HG02870 (cell line): ENCODE data around the gene ATP6V1D.
"Not testable (repeated sequence)": the region's sequence is repeated elsewhere in the genome, so short reads cannot be mapped to it uniquely, and the experiment has no call there.

Experiments
- ATAC-seq: cut with Tn5 transposase; IDR thresholded peaks from one replicate; pipeline ENCODE4 v1.9.1; 2021; ENCODE audit warnings: mild to moderate bottlenecking, moderate library complexity; ENCODE audit not compliant: unreplicated experiment

ATP6V1D gene

GRCh38 chr14:67359775-67360469 is at the start of gene ATP6V1D, which contains the start of gene EIF2S1:
ATP6V1D (minus strand) TSS chr14:67359804; CDS start chr14:67359698, 106 bp downstream.
EIF2S1 (plus strand) TSS chr14:67360328; CDS start chr14:67364768, 4,440 bp downstream.
- peak; percentile 83 for ATAC-seq

DNA sequence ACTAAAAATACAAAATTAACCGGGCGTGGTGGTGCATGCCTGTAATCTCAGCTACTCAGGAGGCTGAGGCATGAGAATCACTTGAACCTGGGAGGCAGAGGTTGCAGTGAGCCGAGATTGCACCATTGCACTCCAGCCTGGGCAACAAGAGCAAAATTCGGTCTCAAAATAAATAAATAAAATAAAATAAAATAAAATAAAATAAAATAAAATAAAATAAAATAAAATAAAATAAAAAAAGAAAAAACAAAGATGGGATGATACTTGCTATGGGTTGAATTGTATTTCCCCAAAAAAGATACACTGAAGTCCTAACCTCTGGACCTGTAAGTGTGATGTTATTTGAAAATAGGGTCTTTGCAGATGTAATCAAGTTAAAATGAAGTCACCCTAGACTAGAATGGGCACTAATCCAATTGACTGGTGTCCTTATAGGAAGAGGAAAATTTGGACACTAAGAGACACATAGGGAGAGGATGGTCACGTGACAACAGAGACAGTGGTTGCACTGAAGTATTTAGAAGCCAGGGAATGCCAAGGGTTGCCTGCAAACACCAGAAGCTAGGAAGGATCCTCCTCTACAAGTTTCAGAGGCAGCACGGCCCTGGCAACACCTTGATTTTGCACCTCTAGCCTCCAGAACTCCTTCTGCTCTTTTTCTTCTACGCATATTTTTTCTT is 48.7 kb upstream of the ATP6V1D start:
- not testable (repeated sequence) for ATAC-seq

- ATAC-seq: no peak
These were observed 46.2 kb upstream of the ATP6V1D start for GRCh38 chr14:67405771-67406170.

- no peak for ATAC-seq
These were observed 40.8 kb upstream of the ATP6V1D start for GRCh38 chr14:67400434-67400833.

- no peak for ATAC-seq
These were observed 37.9 kb upstream of the ATP6V1D start for GRCh38 chr14:67397536-67397935.

- ATAC-seq: no peak
These were observed 36.9 kb upstream of the ATP6V1D start for GRCh38 chr14:67396381-67396970.

- ATAC-seq: no peak
These were observed 36.2 kb upstream of the ATP6V1D start for GRCh38 chr14:67395876-67396189.

GRCh38 chr14:67395086-67395875 is 35.7 kb upstream of the ATP6V1D start:
- no peak for ATAC-seq

DNA sequence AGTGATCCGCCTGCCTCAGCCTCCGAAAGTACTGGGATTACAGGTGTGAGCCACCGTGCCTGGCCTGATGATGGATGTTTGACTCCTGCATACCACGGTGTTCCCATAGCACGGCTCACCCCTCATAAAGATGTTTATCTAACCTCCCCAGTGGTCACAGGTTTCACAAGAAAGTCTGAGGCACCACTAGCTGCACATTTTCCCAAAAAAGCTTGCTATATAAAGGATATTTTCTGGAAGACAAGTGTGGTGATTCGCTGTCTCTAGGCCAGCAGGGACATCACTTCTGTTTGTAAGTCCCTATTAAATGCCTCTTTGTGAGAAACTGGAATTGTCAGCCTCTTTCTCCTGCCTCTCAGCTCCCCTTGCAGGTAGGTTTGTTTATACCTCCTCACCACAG is 34.1 kb upstream of the ATP6V1D start:
- no peak for ATAC-seq

DNA sequence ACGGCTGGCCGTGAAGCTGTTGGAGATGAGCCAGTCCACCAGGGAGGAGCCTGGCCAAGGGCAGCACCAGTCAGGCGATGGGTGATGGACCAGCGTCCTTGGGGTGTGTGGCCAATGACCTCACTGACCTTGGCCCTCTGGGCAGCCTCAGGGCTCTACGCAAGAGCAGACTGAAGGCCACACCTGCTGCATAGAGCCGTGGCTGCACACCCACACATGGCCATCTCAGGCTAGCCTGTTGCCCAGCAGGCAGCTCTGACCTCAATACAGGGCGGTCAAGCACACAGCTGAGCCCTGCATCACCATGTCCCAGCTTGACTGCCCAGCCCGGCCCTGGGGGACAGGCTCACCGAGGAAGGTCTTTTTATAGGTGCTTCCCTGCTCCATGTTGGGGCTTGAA is 33.2 kb upstream of the ATP6V1D start:
- no peak for ATAC-seq

DNA sequence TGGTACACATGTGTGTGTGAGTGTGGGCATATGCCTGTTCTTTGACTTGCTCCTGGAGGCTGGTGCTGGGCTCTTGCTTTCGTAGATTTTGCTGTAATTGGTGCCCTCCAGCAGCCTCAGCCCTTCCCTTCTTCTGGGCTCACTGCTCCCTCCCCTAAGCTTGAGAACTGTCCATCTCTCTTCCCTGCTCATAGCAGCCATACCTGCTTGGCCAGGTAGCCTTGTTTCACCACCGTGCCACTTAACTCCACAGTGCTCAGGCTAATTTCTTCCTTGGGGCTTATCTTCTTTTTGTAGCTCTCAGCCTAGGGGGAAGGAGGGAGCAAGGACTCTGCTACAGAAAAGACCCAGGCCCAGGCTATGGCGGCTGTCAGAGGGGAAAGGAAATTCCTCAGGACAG is 32.5 kb upstream of the ATP6V1D start:
- ATAC-seq: no peak

DNA sequence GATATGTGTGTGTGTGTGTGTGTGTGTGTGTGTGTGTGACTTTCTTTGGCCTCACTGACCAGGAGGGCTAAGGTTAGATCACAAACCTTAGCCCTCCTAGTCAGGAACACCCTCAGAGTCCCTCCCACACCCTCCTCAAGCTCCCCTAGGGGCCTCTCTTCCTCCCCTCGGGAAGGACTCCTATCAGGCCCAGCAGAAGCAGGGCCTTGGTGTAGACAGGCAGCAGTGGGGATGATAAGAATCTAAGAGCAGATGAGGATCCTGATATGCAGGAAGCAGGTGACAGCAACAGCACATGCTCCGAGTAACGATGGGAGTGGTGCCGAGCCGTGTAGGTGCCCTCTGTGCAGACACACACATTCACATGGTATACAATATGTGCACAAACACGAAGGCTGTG is 31.7 kb upstream of the ATP6V1D start:
- no peak for ATAC-seq

DNA sequence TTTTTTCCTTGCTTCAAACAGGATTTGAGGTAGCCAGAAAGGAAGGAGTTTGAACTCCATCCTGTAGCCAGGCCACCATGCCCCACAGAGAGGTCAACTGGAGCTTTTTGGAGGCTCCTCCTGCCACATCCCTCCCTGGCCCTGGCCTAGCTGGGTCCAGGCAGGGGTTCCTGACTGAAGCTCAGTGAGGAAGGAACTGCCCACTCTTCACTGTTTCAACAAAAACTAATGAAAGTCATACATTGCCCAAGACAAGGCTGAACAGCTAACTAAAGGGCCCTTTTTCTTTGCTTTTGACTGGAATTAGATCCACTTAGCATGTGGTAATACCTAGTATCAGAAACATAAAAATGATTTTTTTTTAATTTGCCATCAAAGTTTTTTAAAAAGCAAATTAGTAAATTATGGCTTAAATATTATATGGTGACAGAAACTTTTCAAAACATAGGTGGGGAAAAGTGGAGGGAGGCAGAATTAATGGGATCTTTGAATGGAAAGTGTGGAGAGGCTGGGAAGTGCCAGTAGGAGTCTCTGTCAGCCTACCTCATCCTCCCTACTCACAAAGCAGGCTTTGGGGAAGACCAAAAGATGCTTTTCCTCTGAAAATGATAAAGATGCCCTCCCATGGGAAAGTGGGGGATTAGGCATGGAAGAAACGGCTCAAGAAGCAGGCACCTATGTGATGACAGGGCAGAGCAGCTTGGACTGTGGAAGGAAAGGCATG is 30.4 kb upstream of the ATP6V1D start:
- no peak for ATAC-seq

- no peak for ATAC-seq
These were observed 29.7 kb upstream of the ATP6V1D start for GRCh38 chr14:67389275-67389674.

GRCh38 chr14:67387195-67387594 is 27.6 kb upstream of the ATP6V1D start:
- ATAC-seq: no peak

DNA sequence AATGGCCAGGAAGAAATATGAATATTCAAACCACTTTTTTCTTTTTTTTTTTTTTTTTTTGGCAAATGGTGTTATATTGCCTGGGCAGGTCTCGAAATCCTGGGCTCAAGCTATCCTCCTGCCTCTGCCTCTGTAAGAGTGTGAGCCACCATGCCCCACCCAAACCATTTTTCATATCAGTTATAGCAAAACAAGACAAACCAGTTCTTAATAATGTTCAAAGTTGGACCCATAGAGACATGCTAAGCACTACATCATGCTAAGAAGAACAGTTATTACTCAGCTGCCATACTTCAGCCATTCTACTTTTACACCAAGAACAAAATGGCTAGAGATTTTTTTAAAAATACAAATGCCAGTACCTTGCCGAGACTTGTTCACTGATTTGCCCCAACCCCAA is 26.0 kb upstream of the ATP6V1D start:
- ATAC-seq: no peak

DNA sequence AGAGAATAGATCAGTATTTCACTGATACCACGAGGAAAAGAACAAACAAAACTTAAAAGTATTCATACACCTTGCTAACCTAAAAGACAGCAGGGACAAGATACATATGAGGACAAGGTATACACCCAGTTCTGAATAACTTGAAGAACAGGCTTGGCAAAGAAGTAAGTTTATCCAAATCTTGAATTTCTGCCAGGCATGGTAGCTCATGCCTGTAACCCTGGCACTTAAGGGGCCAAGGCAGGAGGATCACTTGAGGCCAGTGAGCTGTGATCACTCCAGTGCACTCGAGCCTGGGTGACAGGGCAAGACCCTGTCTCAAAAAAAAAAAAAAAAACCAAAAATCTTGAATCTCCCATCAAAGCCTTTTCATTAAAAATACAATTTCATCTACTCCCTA is 25.5 kb upstream of the ATP6V1D start:
- no peak for ATAC-seq

DNA sequence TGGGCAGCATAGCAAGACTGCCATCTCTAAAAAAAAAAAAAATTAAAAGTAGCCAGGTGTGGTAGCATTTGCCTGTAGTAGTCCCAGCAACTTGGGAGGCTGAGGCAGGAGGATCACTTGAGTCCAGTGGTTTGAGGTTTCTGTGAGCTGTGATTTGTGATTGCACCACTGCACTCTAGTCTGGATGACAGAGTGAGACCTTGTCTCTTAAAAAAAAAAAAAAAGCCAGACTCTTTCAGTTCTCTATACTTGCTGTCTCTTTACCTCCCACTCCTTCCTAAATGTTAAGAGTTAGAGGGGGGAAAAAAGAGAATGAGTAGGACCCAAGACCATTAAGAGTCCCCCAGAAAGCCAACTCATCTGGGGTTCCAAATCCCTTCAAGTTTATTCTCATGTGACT is 18.3 kb upstream of the ATP6V1D start:
- no peak for ATAC-seq

GRCh38 chr14:67373347-67373746 is 13.7 kb upstream of the ATP6V1D start:
- no peak for ATAC-seq

DNA sequence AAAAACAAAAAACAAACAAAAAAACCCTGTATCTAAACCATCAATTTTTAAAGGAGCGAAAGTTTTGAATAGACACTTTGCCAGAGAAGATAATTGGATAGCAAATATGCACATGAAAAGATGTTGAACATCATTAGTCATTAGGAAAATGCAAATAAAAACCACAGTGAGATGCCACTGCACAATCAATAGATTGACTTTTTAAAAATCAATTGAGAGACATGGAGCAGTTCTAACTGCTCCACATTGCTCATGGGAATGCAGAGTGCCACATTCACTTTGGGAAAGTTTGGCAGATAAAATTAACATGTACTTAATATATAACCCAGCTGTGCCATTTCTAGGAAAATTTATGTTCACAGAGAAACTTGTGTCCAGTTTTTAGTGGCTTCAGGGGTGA is 13.2 kb upstream of the ATP6V1D start:
- ATAC-seq: no peak
